Coronary artery (tissue), 2 donors: Measurements from ENCODE around the gene CAMSAP2.
"Not testable (repeated sequence)": the region's sequence is repeated elsewhere in the genome, so short reads cannot be mapped to it uniquely, and the experiment has no call there.

ENCODE experiments used
- DNase-seq: peaks from one replicate; pipeline ENCODE4 v3.0.0-alpha.2; 2017; ENCODE audit warnings: low spot score
- H3K27ac ChIP-seq, 2 donors: fragments of 200-600 bp; sonication (generic); one replicate each; pipeline ENCODE4 v1.5.1; 2016 to 2019
- H3K4me3 ChIP-seq: fragments of 200-600 bp; sonication (generic); 2 replicates; pipeline ENCODE4 v1.5.1; 2016; ENCODE audit warnings: mild to moderate bottlenecking, moderate library complexity
- TF ChIP-seq, protein P1 (sequence below): fragments of 200-600 bp; sonication (generic); IDR thresholded peaks from one replicate; pipeline ENCODE4 v1.5.1; 2019; ENCODE audit warnings: antibody characterized with exemption

CAMSAP2 gene

DNA sequence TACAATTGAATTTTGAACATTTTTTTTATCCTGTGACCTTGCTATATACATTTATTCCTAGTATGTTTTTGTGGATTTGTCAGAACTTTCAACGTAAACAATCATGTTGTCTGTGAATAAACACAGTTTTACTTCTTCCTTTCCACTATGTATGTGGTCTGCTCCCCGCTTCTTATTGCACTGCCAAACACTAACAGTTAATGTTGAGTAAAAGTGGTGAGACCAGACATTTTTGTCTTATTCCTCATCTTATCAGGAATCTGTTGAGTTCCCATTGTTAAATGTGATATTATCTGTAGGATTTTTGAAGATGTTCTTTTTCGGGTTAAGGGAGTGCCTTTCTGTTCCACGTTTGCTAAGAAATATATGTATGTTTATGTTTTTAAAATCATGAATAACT lies 45.9 kb downstream of the CAMSAP2 start:
- no peak overlapping the region for H3K27ac ChIP-seq
- no peak for DNase-seq
- TF ChIP-seq, protein P1, sequence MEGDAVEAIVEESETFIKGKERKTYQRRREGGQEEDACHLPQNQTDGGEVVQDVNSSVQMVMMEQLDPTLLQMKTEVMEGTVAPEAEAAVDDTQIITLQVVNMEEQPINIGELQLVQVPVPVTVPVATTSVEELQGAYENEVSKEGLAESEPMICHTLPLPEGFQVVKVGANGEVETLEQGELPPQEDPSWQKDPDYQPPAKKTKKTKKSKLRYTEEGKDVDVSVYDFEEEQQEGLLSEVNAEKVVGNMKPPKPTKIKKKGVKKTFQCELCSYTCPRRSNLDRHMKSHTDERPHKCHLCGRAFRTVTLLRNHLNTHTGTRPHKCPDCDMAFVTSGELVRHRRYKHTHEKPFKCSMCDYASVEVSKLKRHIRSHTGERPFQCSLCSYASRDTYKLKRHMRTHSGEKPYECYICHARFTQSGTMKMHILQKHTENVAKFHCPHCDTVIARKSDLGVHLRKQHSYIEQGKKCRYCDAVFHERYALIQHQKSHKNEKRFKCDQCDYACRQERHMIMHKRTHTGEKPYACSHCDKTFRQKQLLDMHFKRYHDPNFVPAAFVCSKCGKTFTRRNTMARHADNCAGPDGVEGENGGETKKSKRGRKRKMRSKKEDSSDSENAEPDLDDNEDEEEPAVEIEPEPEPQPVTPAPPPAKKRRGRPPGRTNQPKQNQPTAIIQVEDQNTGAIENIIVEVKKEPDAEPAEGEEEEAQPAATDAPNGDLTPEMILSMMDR = no peak
- H3K4me3 ChIP-seq = no peak overlapping the region

DNA sequence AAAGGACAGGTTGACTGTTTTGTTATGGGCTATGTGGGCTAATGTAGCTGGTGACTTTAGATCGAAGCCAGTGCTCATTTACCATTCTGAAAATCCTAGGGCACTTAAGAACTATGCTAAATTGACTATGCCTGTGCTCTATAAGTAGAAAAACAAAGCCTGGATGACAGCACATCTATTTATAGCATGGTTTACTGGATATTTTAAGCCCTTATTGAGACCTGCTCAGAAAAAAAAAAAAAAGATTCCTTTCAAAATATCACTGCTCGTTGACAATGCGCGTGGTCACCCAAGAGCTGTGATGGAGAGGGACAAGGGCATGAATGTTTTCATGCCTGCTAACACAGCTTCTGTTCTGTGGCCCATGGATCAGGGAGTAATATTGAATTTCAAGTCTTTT lies 48.1 kb downstream of the CAMSAP2 start:
- TF ChIP-seq, protein P1 = no peak
- DNase-seq = no peak
- Histone ChIP-seq H3K4me3 (no peak overlapping the region), H3K27ac (no peak overlapping the region)

DNA sequence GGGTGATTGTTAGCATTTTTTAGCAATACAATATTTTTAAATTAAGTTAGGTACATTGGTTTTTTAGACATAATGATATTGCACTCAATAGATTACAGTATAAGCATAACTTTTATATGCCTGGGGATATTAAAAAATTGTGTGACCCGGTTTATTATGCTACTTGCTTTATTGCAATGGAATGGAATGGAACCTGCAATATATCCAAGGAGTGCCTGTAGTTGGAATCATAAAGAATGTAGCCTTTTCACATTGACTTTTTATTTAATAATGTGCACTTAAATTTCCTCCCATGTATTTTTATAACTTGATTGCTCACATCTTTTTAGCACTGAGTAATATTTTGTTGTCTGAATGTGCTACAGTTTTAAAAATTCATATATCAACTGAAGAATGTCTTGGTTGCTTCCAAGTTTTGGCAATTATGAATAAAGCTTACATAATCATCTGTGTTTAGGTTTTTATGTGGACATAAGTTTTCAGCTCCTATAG lies 49.2 kb downstream of the CAMSAP2 start:
- no peak for DNase-seq
- no peak overlapping the region for H3K27ac ChIP-seq
- TF ChIP-seq, protein P1 = no peak
- H3K4me3 ChIP-seq = no peak overlapping the region

DNA sequence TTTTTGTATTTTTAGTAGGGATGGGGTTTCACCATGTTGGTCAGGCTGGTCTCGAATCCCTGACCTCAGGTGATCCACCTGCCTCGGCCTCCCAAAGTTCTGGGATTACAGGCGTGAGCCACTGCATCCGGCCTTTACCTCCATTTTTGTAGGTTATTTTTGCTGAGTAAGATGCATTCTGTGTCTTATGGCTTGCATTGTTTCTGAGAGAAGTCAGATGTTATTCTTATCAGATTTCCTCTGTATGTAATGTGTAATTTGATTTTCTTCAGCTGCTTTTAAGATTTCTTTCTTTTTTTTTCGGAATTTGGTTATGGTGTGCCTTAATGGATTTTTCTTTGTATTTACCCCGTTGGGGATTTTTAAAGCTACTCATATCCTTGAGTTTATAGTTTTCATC lies 52.3 kb downstream of the CAMSAP2 start:
- not testable (repeated sequence) for DNase-seq, H3K27ac ChIP-seq, H3K4me3 ChIP-seq

DNA sequence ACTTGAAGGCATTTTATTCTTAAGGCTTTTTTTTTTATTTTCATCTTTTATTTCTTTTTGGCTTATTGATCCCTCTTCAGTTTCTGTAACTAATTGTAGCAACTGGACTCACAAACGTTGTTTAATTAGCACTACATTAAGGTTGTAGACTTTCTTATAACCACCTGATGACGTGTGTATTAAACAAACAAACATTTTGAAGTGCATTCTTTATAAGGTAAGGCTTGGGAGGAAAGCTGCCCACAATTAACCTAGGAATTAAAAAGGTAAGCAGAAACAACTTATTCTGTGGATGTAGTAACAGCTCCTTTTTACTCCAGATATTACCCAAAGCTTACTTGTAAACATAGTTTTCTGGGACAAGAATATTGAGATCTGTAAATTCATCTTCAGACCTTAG lies 55.0 kb downstream of the CAMSAP2 start:
- no peak for DNase-seq
- TF ChIP-seq, protein P1 = no peak
- H3K4me3 ChIP-seq = no peak overlapping the region
- no peak overlapping the region for H3K27ac ChIP-seq

DNA sequence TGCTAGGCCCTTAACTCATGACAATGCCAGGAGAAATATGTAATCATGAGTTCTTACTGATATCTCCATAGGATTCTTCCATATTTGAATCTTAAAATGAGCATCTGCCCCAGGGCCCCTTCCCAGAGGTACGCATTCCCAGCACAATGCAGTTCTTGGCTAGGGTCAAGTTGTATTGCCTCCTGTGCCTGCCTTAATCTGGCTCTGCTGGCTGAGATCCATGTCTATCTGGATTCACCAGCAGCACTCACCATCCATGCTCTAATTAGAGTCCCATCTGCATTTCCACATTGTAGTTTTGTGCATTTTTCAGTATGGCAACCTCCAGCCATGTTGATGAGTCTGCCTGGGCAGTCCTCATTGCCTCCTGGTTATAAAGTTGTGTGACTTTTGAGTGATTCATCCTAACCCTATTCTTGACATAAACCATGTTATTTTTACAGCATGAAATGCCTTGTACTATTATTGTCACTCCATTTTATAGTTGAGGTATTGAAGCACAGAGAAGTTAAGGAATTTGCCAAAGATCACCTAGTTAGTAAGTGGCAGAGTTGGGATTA lies 55.9 kb downstream of the CAMSAP2 start:
- TF ChIP-seq, protein P1 = no peak
- Histone ChIP-seq H3K27ac (no peak overlapping the region), H3K4me3 (no peak overlapping the region)
- DNase-seq = no peak

DNA sequence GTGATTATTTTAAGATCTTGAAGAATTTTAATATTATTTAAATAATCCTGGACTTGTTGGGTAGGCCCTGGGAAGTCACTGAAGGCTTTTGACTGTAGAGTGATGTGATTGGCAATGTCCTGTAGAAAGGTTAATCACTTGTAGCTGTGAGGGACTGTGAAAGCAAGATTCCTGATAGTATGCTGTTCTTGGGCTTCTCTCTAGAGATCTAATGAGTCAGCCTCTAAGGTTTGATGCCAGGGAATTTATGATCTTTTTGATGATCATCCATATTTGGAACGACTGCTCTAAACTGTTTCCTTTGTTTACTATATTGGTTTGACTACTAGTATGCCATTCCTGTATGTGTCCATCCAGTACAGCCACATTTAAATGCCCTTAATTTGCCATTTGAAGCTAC lies 56.5 kb downstream of the CAMSAP2 start:
- Histone ChIP-seq H3K27ac (no peak overlapping the region), H3K4me3 (no peak overlapping the region)
- DNase-seq = no peak
- TF ChIP-seq, protein P1 = no peak

DNA sequence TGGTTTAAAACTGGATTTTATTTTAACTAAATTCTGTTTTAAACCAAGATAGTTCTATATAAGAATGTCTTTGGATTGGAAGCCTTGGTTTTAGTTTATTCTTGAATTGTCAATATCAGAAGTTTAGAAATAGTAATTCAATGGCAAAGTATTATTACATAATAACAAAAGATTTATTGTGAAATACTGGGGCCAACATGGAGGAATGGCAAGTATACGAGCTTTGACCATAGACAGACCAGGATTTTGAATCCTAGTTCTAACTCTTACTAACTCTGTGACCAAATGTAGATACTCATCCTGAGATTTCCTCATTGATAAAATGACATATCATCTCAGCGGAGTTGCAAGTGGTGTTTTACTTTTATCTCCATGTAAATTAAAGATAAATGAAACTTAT lies 63.3 kb downstream of the CAMSAP2 start:
- Histone ChIP-seq H3K27ac (no peak overlapping the region), H3K4me3 (no peak overlapping the region)
- TF ChIP-seq, protein P1 = no peak
- DNase-seq = no peak
